GM18861 (cell line): ENCODE data around the gene INPP4A.
A peak's percentile ranks its signal among the peaks of the same experiment; 100 is the strongest.

ENCODE experiments used
- ATAC-seq: cut with Tn5 transposase; IDR thresholded peaks from one replicate; pipeline ENCODE4 v1.9.1; 2021; ENCODE audit not compliant: unreplicated experiment

The INPP4A gene

DNA sequence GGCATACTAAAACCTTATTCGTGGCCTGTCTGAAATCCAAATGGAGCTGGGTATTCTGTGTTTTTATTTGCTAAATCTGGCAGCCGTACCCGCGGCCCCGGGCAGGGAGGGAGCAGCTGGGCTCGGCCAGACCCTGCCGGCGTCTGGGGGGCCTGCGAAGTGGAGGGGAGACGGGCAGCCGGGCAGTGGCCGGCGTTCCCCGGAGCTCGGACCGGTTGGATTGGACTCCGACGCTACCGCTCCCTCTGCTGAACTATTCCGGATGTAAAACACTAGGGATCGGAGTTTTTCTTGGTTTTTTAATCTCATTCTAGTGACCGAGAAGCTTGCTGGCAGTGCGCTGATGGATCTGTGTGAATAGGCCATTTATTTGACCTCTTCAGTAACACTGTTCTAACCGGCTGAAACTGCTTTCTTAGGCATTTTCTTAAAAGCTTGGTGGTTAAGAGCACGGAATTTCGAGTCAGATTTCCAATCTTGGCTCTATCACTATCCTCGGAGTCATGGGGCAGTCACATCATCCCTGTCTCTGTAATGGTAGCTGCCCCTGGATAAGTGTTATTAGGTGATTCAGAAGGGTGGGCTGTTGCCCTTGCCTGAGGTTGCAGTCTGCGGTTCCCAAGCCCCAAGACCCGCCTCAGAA lies 164.4 kb downstream of the INPP4A start:
- ATAC-seq = peak; percentile 6

DNA sequence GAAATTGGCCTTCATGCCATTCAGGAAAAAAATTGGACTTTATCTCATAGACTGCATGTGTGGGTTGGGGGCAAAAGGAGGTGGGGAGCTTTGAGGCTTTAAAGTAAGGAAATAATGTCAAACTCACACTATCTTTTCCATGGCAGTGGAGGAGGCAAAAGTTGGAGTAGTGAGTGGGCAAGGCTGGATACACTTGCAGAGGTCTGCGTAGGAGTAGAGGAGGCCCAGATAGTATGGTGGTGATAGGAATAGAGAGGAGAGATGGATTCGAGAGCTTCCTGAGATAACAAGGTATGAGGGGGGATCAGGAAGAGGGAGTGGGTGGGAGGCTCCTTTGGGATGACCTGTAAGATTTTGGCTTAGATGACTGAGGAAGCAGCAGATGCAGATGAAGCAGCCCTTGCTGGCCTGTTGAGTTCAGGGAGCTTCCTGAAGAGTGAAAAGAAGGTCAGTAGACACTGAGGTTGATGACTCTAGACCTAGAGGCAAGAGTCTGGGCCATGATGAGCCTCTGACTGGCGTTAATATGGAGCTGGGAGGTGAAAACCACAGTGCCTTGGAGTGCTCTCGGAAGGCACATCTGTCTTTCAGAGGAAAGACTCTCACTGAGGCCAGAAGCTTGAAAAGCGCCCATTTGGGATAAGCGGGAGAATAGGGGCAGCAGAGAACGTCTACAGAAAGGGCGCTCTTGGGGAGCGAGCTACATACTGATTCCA lies 169.5 kb downstream of the INPP4A start:
- ATAC-seq = no peak

DNA sequence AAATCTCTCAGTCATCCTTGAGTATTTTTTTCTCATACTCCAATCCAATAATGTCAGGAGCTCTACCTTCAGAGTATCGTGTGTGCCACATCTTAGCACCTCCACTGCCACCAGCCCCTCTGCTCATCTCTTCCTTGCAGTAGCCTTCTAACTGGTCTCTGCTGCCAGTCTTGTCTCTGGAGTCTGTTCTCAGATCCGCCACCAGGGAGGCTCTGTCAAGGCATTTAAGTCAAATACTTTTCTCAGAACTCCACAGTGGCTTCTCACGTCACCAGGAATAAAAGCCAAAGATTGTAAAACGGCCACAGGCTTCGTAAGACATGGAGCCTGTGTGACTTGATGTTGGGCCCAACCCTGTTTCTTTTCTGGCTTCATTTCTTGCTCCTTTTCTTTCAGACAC lies 170.8 kb downstream of the INPP4A start:
- ATAC-seq = no peak

DNA sequence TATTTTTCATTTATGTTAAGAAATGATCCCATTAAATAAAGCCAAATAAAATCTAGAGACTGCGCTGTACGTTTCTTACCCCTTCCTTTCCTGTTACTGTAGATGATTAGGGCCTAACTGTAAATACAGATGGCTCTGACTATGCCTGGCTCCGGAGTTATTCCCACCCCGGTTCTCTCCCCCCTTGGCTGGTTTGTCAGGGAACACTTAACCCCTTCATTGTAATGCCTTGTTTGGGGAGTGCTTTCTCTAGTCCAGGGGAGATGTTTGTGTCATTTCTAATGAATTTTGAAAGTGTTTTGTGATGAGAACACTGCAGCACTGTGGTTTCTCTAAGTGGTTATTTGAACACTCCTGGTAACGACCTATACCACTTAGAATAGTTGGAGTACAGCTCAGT lies 172.5 kb downstream of the INPP4A start:
- no peak for ATAC-seq

DNA sequence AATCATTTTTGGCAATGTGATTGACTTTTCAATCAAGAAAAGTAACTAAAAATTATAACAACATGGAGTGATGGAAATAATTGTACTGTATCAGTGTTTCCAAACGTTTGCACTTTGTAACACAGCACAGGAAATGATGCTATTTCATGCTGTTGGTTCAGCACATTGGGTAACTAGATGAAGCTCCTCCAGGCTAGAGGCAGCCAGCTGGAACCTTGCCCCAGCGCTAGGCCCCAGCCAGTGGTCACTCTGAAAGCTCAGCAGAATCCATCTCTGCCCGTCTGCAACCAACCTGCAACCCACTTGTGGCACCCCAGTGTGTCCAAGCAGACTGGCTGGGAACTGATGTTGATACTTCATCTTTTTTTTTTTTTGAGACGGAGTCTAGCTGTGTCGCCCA lies 179.0 kb downstream of the INPP4A start:
- no peak for ATAC-seq

DNA sequence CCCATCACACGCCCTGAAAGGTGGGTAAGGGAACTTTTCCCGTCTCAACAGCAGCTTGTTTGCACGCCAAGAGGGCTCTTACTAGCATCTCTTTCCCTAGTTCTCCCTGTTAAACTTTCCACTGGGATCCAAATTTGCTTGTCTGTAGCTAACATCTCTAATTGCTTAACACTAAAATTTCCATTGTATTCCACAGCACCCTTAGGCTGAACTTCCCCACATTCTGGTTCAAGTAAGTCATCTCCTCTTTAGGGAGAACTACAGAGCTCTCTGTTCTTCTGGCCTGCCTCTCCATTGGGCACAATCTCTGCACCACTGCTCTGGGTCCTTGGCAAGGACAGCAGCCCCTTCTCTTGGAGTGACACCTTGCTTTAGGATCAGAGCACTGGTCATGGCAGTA lies 187.7 kb downstream of the INPP4A start:
- no peak for ATAC-seq

DNA sequence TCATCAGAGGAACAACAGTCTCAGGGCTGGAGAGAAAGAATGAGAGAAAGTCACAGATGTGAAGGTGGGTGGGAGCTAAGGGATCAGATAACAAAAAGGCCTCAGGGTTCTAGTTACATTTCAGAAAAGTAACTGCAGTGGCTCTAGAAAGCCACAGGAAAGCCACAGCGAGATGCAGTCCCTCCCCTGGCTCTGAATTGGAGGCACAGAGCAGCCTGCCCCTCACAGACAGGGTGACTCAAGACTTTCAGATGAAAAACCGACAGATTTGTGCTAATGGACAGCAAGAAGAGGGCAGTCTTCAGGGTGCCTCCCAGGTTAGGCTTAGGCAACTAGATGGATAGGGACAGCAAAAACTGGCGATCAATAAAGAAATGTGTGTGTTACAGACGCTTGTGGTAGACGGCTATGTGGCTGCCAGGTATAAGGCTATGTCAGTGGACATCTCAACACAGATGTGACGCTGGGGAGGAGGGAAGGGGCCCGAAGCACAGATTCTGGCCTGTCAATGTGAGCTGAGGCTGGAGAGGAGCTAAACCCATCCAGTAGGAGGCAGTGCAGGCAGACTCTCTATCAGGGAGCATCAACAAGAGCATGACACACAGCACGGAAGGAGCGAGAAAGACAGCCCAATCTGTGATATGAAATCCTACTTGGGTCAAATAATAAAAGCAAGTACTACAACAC lies 189.9 kb downstream of the INPP4A start:
- no peak for ATAC-seq

DNA sequence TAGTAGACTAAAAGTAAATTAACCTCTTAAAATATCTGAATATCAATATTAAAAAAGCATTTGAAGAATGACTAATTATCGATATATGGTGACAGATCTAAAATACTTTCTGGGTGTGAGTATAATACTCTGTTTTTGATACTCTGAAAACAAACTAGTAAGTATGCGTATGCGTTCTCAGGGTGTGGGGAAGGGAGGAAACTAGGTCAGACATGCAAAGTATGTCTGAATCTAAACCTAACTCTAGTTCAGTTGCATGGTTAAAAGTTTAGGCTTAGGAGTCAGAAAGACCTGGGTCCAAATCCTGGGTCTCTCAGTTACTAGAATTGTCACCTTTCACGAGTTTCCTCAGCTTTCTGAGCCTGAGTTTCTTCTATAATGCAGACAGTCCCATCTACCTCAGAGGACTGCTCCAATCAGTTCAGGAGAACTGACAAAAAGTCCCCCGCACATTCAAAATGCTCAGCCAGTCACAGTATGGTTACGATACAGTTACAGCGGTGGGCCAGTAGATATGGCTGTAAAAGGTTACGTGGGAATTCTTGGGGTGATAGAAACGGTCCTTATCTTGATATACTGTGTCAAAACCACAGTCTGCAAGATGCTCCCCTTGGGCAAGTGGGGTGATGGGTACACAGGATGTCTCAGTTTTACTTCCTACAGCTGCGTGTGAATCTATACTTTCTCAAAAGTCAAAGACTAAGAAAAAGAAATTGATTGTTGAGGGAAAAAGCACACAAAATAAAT lies 192.9 kb downstream of the INPP4A start:
- peak; percentile 66 for ATAC-seq

DNA sequence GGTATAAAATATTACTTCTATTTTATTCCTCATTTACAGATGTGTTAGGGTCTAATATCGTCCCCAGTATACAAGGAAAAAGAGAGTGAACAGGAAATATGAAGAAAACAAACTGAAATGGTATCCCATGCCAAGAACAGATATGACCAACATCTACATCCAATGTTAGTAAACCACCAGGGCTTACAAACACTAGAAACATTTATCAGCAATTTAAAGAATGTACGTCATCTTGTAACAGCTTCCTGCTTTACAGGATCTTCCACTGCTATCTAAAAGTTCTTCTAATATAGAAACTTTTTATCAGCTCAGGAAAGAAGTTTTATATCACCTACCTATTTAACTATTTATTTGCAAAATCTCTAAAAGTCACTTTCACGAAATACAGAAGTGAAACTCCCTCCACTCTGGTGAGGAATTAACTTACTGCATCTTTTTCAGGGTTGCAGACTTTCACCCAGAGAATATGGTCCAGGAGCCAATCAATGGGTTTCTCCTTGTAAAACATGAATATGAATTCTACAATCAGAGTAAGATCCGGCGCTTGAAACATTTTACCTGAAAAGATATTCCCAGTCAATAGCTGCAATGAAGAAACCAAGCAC lies 198.9 kb downstream of the INPP4A start:
- ATAC-seq = peak; percentile 42
